ENCODE data around the gene MRC1.

The MRC1 gene

DNA sequence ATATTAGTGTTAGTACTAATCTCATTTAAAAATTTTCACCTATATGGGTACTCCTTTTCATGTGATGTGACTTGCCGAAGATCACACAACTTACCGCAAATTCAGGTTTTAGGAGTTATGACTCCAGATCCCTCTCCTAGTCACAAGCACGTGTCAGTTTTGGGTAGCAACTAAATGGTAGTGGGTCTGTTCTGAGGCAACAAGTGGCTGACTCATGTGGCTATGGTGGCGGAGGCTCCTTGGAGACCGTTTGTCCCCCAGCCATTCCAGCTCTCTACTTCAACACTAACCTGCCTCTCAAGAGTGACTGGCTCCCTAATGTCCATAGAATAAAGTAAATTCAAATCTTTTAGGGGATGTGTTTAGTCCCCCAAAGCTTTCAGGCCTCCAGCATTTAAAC, 39.5 kb downstream of the MRC1 start:
- no peak for DNase-seq

DNA sequence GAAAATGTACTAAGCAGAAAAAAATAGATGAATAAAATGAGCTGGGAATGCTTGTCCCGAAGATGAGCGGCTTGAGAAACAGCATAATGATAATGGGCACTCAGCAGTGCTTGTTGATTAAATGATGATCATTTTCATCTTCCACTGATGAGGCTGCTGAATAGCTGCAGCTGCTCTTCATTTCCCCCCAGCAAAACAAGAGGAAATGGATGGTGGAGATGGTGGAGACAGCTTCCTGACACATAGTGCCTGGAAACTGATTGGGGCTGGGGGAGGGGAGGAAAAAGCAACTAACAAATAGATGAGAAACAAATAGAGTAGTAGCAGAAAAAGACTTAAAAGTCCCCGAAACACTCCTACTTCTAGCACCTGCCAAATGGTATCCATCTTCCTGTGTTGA, 41.4 kb downstream of the MRC1 start:
- DNase-seq: peak; percentile 30

DNA sequence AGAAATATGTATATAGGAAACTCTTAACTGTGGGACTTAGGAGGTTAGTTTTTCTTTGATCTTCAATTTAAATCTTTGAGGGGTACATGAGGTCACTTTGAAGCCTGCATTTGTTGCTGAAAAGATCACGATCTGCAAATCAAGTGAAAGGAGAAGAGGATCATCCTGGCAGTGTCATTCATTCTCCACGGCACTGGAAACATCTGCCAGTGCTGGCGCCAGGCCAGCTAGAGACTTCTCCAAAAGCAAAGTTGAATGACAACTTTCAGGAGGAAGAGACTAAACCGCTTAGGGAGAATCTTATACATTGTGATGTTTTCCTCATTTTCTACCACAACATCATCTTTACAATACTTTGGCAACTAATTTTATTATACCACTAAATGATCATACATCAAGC, 42.5 kb downstream of the MRC1 start:
- DNase-seq: peak; percentile 29

DNA sequence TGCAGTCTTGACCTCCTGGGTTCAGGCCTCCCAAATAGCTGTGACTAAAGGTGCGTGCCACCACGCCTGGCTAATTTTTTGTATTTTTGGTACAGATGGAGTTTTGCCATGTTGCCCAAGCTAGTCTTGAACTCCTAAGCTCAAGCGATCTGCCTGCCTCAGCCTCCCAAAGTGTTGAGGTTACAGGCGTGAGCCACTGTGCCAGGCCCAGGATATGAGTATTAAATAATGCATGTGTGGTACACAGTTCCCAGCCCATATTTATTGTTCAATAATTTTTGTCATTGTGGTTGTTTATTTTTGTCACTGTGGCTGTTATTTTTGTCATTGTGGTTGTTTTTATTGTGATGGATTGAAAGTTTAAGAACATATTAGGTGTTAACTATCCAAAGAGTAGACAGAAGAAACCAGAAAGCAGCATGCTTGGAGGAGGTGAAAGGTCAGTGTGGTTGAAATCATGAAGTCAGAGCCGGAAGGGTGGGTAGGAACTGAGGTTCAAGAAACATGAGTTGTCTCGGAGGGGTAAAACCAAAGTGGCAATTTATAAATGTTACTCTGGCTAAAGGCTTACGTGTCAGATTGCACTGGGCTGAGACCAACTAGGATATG, 45.0 kb downstream of the MRC1 start:
- no peak for DNase-seq

DNA sequence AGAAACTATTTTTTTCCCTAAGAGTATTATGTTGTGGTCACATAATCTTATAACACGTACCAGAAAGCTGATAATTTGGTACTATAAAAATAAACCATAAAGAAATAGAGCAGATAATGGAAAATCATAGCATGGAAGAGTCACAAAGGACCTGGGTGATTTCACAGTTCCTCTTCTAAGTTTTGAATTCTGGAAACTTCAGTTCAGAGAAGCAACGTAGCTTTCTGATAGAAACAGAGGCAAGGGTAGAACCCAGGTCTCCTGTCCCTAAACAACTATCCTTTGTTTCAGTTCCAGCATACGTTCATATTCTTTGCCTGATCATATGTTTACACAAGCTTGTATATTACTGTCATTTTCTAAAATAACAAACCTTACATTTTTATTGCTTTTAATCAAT, 47.9 kb downstream of the MRC1 start:
- DNase-seq: no peak

DNA sequence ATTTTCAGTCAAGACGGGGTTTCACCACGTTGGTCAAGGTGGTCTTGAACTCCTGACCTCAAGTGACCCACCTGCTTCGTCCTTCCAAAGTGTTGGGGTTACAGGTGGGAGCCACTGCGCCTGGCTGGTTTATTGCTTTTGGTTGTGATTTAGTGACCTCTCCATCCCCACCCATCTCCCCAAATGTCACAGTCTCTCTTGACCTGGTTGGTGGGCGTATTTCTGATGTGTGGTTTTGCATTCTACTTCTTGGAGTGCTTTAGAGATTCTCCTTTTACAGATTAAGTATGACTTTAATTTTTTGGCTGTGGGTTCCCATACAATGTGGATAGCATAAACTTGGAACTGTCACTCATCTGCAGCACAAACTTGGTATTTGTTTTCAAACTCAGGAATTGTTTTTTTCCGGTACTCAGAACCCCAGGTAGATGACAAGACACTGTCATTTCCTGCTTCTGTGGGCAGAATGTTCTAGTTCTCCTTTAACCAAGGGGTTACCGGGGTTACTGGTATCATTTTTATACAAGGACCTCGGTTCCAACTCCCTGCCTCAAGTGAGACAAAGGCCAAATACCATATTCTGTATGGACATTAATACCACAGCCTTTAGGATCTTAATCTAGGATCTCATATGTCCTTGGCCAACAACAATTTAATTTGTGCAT, 50.5 kb downstream of the MRC1 start:
- no peak for DNase-seq

DNA sequence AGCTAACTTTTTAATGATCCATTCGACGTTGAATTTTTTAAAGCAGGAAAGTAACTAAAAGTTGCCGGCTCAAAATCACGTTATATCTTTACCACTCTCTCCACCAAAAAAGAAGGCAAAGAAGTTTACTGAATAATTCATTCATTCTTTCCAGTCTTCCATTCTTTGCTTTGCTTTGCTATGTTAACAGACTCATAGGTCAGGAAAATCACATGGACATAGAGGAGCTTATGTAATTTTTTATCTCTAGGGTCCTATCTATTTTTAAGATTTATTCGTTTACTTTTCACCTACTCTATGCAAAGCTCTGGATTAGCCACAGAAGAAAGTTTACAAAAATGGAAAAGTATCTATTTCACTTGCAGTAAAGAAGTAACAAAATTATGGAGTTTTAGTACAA, 52.6 kb downstream of the MRC1 start:
- DNase-seq: no peak

DNA sequence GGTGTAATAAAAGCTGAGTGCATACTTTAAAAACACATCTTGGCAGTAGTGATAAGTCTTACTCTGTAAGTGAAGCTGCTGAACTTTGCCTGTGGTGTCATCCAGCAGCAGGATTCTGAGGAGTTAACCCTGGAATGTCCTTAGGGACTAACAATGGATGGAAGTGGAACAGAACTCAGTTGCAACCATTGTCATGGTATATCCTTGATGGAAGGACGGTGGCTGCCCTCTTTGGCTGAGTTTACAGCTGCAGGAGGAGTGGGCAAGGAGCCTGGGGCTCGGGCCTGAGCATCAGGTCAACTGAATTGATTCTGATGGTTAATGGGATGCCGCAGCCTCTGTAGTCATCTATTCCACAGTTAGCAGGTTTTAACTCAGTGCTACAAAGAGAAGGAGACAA, 56.2 kb downstream of the MRC1 start:
- no peak for DNase-seq

DNA sequence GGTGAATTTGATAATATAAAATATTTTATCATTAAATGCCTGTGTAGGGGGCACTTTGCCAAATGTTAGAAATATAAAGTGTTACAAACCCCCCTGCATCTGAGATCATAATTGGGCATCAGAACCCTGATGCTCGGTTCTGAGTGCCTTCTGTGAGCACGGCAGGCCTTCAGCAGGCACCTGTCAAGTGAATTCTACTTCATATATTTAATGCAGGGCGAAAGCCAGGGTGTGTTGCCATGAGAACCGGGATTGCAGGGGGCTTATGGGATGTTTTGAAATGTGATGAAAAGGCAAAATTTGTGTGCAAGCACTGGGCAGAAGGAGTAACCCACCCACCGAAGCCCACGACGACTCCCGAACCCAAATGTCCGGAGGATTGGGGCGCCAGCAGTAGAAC, 57.2 kb downstream of the MRC1 start:
- DNase-seq: no peak

DNA sequence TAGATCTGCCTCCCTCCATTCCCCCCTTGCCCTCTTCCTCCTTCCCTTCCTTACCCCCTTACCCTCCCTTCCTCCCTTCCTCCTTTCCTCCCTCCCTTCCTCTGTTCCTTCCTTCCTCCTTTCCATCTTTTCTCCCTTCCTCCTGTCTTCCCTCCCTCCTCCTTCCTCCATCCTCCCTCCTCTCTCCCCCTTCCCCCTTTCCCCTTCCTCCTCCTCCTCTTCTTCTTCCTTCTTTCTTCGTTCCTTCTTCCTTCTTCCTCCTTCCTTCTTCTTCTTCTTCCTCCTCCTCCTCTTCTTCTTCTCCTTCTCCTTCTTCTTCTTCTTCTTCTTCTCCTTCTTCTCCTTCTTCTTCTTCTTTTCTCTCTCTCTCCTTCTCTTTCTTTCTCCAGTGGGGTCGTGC, 57.9 kb downstream of the MRC1 start:
- no peak for DNase-seq

DNA sequence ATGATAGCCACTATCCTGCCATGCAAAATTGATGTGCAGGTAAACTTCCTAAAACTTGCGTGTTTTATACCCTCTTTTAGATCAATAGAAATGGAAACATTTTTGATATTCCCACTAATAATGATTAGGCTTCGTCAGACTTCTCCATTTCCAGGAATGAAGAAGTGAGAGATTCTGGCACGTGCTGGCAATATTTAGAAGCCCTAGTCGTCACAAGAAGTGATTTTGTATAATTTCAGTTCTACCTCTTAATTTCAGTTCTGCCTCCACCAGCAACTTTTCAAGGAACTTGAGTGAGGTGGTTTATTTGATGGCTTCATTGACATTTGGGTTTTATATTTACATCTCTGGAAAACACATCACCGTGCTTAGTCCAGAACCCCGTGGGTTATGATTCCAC, 61.9 kb downstream of the MRC1 start:
- DNase-seq: no peak

DNA sequence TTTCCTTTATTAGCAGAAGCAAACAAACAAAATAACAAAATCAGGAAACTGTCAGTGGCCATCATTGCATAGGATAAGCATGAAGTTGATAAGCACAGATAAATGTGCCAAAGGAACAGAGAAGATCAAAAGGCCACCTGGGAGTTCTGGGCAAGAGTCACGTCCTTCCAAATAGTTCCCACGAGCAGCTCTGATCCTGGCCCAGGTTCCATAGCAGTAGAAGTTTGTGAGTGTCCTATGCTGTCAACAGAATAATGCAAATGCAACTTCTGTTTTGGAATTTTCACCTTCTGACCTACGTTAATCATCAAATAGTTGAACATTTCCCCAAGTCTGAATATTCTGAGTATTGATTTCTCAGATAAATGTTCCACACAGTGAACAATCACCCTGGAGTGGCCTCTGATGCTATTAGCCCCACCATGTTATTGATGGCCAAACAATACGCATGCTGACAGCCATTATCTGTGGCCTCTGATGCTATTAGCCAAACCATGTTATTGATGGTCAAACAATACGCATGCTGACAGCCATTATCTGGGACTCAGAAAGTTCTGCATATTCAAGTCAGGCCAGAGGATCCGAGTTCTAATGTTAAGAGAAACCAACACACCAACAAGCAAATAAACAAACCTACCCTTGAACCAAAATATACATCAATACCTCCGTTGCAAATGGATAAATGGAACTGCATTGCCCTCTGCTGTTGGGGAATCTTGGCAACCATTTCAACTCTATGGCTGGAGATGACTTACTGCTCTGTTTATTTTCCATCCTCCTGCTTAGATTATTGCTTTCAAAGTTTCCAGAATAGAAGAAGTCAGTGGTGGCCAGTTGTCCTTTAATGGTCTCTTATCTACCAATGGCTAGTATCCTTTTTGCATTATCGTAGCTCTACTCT, 63.3 kb downstream of the MRC1 start:
- DNase-seq: no peak

DNA sequence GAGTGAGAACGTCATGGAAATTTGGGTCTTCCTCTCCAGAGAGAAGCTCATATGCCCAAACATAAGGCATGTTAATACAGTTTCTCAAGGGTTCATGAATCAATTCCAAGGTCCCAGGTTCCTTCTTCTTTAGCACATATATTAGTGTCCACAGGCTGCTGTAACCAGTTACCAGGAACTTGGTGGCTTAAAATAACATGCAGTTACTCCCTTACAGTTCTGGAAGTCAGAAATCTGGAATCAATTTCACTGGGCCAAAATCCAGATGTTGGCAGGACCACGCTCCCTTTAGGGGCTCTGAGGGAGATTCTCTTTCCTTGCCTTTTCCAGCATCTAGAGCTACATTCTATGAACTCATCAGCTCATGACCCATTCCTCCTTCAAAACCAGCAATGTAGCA, 64.8 kb downstream of the MRC1 start:
- DNase-seq: peak; percentile 24

DNA sequence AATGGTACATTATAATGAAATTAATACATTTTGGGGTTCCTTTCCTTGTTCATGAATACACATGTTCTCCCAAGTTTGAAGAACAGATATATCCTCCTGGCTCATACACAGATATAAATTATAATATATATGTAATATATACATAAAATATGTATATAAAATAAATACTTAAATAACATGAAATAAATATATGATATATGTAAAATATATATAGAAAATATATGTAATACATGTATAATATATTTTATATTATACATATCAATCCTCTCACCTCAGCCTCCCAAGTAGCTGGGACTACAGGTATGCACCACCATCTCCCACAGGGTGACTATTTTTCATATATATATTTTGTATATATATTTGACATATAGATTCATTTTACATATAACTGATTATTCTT, 68.0 kb downstream of the MRC1 start:
- no peak for DNase-seq

DNA sequence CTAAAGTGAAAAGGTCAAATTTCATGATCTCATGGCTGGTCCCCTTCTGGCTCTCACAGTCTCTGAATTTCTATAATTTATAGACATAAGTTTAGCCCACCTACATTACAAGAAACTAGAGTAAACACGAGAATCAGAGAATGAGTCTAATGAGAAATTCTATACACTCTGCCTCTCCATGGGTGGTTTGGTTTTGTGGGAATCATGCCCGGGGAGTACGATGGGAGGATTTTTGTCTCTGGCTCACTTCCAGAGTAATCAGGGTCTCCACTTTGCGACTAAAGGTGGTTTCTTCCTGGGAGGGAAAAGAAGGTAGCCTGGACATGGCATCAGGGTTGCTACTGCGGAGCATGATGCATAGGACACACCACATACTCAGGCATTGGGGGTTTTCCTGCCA, 69.7 kb downstream of the MRC1 start:
- no peak for DNase-seq

DNA sequence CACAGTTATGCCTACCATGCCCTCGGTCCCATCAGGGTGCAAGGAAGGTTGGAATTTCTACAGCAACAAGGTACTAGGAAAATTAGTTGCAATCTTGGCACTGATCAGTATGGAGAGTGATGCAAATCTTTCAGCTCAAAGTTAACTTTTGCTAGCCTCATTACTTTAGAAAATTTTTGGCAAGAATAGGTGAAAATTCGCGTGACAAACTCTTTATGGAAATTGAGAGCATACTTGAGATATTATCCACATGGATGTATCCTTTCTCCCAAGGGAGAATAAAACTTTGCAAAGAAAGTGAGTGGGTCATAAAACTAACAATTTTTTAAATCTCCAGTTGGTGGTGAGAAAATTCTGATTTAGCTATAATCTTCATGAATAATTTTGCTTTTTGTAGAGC, 71.5 kb downstream of the MRC1 start:
- DNase-seq: no peak

DNA sequence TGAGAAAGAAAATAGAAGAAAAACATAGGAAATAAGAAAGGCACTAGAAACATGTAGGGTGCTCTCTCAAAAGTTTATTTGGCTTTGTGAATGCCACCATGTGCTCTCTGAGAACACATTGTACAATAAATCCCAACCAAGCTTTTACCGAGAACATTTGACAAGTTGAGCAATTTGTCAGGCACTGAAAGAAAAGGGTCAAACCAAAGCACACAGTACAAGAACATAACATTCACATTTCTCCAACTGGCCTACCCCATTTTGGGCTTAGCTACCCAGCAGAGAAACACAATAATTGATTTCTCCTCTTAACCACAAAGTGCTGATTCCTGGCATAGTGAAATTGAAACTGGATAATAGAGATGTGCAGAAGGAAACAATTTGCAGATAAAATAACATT, 73.4 kb downstream of the MRC1 start:
- DNase-seq: peak; percentile 15

DNA sequence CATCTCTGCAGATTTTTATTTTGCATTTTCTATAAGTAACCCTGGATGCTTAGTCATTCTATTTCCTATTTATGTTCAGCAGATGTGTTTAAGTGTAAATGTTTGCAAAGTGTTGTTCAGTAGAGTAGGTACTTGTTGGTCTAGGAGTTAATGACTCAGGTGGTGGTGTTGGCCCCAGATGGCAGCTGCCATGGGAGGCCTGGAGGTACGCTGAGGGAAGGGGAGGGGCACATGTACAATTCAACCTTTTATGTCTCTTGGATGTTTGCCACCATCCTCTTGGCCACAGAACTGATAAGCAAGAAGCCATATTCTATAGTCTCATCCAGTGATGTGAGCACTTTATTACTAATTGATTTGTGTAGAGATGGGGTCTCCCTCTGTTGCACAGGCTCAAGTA, 74.5 kb downstream of the MRC1 start:
- DNase-seq: no peak

DNA sequence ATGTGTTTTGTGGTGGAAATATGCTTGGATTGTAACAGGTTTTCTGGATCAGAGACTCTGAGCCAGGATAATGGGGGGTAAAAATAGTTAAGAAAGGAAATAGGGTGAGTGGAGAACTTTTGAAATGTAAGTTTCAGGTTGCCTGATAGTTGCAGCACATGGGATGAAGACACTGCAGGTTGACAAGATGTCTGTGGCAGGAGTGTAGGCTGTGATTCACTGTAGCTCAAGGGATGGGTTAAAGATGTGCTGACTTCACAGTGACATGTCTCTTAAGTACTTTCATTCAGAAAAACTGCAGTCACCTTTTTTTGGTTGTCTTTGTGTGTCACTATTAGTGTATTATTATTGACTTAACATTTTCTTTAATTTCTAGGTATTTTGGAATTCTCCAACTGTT, 79.0 kb downstream of the MRC1 start:
- no peak for DNase-seq

DNA sequence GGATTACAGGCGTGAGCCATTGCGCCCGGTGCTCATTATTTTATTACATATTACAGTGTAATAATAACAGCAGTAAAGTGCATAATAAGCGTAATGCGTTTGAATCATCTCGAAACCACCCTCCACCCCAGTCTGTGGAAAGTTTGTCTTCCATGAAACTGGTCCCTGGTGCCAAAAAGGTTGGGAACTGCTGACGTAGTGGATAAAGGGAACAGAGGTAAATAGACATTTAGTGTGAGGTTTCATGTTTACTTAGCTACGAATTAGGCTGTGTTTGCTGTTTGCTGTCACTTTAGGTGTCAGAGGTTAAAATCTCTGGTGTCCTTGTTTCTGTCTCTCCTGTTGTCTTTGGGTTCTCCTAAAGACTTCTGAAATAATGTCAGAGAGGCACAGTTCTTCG, 82.3 kb downstream of the MRC1 start:
- DNase-seq: no peak

DNA sequence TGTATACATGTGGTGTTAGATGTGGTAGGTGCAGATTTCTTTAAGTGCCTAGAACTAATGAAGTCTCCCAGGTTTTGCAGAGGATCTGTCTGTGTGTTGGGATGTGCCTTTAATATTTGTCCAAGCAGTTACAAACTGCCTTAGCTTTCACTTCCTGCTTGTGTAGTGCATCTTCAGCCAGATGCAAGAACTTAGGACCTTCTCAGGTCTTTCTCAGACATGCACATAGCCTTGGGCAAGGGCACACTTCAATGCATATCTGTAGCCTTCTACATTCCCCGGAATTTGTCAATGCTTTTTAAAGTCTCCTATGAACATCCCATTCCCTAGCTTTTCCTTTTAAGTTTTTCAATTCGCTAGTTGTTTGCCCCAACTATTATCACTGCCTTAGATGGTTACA, 95.4 kb downstream of the MRC1 start:
- DNase-seq: no peak

DNA sequence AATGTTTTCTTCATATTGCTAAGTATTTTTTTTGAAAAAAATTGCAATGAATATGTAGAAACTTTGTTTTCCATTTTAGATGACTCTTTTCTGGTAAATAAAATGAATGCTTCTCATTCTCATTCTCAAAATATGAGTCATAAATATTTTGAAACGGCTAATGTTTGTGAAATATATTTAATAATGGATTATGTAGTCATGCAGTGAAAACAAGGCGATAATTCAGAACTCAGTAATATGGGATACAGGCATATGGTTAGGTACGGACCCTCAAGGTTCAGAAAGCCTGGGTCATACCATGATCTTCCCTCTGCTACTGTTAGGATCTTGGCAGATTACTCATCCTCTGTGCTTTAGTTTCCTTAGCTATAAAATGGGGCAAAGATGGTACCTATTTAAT, 96.3 kb downstream of the MRC1 start:
- no peak for DNase-seq

DNA sequence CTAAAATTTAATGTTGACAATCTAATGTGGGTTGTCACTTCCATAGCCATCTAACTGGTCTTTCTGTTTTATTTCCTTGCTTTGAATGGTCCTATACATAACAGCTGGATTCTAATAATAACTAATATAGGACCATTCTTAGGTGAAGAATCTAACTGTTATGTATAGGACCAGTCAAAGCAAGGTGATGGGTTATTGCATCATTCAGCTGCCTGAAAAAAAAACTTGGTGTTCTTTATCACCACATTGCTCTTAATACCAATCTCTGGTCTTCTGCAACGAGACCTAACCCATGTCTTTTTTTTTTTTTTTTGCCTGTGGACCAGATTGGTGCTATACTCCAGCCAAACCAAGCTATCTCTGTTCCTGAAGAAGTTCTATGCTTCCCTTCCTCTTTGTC, 96.9 kb downstream of the MRC1 start:
- DNase-seq: no peak

DNA sequence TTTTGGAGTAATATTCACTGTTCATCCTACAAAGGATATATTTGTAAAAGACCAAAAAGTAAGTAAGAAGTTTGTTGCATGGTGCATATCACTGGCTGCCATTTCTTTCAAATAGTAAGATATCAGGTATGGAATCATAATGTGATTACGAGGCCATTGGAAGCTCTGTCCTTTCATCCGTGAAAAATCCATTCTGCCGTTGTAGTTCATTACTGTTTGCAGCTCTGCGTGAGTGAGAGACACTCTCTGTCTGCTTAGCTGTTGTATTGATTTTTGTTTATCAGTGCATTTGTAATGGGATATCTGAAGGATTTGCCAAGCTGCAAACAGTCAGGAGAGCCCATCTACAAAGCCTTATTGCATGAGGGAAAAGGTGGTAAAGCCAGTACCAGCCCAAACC, 98.5 kb downstream of the MRC1 start:
- peak; percentile 69 for DNase-seq
